ENCODE results near the gene CCDC77.

DNA sequence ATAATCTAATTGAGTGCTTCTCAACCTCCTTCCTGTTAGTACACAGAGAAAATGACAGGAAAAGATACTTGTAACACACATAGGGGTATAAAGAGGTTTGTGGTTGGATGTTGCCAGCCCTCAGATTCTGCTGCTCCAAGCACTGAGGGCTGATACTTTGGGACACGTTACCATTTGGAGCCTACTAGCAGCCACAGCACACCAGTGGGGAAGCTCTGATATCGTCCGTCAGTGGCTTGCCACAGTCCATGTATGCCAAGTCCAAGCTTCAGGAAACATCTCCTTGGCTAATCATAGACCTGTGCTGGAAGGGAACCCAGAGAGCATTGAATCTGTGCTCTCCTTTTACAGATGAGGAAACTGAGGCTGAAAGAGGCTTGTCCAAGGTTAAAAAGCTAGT, 80.6 kb downstream of the CCDC77 start:
- TF ChIP-seq CTCF (IDR thresholded peaks at IDR 0.05) (no peak), POLR2A (IDR thresholded peaks at IDR 0.05) (no peak), POLR2AphosphoS5 (IDR thresholded peaks at IDR 0.05) (no peak), EP300 (IDR thresholded peaks at IDR 0.05) (no peak)
